Measurements from ENCODE around the gene SULF2.
"Not testable (repeated sequence)": the region's sequence is repeated elsewhere in the genome, so short reads cannot be mapped to it uniquely, and the experiment has no call there.

The SULF2 gene

DNA sequence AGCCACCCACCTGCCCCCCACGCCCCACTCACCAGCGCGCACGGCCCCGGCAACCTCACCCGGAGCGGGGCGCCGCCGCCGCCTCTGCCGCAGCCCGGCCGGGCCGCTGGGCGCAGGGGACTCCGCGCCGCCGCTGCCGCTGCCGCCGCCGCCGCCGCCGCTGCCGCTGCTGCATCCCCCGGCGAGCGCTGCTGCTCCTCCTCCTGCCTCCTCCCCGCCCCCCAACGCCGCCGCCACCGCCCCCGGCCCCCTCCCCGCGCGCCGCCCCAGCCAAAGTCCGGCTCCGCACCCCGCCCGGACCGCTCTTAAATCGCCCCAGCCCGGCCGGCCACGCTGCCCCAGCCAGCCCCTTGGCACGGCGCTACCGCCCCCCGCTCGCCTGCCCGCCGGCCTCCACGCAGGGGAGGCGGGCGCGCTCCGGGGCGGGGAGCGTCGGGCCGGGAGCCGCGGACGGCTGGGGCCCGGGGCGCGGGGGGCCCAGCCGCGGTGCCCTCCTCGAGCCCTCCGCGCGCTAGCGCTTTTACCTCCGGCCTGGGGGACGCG, at the start of gene SULF2:
SULF2 (minus strand) TSS at position 171 of the 543 bp plus-strand sequence. CDS start 28,118 bp downstream, outside the sequence.
- peak within 1 kb of the TSS; percentile 57; the same call in 1 of the 2 replicates for H3K4me3 ChIP-seq (ENCODE audit: low read length)
- no peak for TF ChIP-seq ZNF274 (IDR thresholded peaks at IDR 0.05; ENCODE audit: low read depth, low read length)

DNA sequence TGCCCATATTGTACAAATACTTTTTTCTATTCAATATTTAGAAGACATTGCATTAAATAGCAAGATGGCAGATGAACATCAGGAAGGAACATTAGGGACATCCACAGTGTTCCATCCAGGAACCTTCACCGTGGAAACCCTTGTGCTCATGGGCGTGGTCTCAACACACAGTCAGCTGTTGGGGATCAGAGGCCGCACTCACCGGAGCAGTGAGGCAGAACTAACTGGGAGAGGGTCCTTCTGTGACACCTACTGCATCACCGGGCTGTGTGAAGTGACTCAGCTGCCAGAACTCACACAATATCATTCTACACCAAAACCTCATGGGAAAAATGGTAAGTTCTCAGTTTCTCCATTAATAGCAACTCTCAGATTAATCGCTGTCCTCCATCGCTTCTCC, 46.4 kb upstream of the SULF2 start:
- not testable (repeated sequence) for H3K4me3 ChIP-seq (ENCODE audit: low read length)

DNA sequence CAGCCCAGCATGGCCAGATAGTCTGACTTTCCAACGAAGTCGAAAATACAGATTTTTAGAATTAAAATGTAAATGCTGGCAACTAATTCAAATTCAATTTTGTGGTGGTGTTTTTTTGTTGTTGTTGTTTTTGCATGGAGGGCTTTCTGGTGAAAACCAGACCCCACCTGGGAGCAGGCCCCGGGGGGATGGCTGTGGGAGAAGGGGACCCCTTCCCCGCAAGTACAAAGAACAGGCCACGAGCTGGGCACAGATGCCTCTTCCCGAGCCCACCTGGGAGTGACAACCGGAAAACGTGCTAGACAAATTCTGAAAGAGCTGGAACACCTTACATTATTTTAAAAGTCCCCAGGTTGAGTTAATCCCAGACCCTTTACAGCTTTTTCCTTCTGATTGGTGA, 41.4 kb upstream of the SULF2 start:
- not testable (repeated sequence) for H3K4me3 ChIP-seq (ENCODE audit: low read length)

DNA sequence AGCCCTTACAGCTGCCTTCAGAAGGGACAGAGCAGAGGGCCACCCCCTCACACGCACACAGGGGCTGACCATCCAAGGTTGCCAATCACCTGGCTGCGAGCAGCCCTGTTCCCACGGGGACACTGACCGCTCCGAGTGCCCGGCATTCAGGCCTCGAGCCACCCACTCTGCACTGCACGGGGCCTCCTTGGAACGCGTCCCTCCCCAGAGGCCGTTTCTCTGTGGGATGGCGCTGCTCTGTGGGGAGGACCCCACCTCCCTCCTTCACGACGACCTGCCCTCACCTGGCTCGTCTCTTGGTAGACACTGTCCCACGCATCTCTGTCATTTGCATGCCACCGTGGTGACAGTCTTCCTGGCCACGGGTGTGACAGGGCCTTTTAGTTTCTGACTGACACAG, 40.7 kb upstream of the SULF2 start:
- H3K4me3 ChIP-seq (ENCODE audit: low read length): not testable (repeated sequence)

DNA sequence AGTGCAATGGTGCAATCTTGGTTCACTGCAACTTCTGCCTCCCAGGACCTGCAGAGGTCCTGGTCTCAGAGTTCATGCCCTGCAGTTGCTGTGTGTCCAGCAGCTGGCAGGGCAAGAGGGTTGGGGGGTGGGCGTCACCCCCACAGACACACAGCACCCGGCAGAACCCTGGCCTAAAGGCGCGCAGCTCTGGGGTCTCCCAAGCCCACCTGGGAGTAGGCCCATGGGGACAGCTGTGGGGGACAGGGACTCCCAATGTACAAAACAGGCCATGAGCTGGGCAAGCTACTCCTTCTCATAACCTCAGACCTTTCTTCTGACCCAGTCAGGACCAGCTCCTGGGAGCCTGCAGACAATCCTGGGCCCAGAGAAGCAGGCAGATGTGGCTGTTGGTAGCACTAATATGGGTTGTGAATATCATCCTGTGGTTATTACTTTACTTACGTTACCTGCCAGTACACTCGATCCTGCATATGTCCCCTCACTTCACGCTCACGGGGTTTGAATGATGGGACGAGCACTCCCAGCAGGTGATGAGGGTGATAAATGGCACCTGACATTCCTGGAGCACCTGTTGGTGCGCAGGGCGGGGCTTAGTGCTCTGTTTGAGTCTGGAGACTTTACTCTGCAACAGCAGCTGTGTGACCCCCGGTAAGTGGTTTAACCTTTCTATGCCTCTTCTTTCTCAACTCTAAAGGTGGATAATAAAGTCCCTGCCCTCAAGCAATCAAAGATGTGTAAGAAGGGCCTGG, 39.9 kb upstream of the SULF2 start:
- no peak for TF ChIP-seq ZNF274 (IDR thresholded peaks at IDR 0.05; ENCODE audit: low read depth, low read length)
- no peak overlapping the region for H3K4me3 ChIP-seq (ENCODE audit: low read length)

DNA sequence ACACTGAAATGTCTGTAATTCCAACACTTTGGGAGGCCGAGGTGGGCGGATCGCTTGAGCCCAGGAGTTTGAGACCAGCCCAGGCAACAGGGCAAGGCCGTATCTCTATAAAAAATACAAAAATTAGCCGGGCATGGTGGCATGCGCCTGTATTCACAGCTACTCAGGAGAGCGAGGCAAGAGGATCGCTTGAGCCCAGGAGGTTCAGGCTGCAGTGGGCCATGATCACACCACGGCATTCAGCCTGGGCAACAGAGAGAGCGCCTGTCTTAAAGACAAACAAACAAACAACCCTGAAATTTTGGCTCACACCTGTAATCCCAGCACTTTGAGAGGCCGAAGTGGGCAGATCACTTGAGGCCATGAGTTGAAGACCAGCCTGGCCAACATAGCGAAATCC, 38.7 kb upstream of the SULF2 start:
- H3K4me3 ChIP-seq (ENCODE audit: low read length): not testable (repeated sequence)

DNA sequence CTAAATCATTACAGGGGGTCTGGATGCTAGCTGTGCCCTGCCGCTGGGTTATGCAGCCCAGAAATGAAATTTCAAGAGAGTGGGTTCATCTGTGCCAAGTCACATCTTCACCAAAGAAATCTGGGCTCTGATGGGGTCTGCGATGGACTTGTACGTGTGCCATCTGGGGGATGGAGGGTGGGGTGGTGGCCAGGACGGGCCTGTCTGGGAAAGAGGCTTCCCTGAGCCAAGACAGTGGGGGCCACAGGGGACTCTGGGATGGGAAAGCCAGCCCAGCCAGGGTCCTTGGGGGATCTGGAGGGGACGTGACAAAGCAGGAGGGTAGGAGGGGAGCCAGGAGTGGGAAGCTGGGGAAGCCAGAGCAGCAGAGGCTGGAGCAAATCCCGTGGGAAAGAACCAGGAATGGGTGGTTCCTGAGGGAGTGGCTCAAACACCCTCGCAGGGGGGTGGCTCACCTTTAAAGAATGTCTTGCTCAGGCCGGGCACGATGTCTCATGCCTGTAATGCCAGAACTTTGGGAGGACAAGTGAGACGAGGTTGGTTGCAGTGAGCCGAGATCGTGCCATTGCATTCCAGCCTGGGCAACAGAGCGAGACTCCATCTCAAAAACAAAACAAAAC, 36.3 kb upstream of the SULF2 start:
- H3K4me3 ChIP-seq (ENCODE audit: low read length): no peak overlapping the region
- no peak for TF ChIP-seq ZNF274 (IDR thresholded peaks at IDR 0.05; ENCODE audit: low read depth, low read length)

DNA sequence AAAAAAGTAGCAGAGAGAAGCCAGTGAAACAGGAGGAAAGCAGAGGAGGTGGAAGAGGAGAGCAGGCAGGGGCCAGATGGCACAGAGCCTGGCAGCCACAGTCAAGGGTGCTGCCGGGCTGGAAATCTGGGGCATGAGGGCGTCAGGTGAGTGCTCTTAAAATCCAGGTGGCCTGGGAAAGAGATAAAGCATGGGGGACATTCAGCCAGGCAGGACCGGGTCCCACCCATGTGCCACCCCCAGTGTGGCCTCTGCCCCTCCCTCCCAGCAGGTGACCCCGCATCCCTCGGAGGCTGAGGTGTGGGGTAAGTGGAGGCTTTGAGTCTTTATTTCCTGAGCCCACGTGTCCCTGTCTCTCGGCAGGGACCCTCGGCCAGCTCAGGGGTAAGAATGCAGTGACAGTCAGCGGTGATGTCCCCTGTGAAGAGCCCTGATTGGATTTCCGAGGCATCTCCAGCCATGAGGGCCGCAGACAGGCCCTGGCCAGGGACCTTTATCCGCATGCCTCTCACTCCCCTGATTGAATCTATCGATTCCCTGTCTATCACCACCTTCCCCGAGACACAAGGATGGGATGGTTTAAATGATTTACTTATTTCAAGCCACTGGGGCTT, 33.8 kb upstream of the SULF2 start:
- H3K4me3 ChIP-seq (ENCODE audit: low read length): no peak overlapping the region
- TF ChIP-seq ZNF274 (IDR thresholded peaks at IDR 0.05; ENCODE audit: low read depth, low read length): no peak

DNA sequence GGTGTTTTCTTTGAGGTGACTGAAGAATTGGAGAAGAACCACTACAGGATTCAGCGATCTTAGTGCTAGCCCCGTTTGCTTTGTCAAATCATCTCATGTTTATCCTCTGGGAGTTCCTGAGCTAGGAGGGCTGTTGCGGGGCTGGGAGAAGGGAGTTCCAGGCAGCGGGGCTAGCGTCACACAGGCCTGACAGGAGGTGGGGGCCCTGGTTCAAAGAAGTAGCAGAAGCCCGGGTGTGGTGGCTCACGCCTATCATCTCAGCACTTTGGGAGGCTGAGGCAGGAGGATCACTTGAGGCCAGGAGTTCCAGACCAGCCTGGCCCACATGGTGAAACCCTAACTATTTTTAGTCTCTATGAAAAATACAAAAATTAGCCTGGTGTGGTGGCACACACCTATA, 33.2 kb upstream of the SULF2 start:
- TF ChIP-seq ZNF274 (IDR thresholded peaks at IDR 0.05; ENCODE audit: low read depth, low read length): no peak
- H3K4me3 ChIP-seq (ENCODE audit: low read length): no peak overlapping the region

DNA sequence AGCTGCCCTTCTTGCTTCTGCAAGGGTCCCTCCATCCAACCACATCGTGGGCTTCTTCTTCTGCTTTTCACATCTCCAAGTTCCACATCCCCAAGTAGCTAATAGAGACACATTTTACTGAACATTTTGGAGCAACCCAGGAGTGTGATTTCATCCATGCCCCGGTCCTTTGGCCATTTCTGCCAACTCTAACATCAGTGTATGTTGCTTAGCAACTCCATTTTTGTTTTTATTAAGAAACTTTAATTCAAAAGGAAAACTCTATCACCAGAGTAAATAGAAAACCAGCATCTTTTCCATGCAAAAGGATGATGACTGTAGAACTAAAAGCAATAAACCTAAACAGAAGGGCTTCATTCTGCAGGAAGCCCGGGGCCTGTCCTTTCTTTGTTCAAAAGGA, 32.7 kb upstream of the SULF2 start:
- no peak overlapping the region for H3K4me3 ChIP-seq (ENCODE audit: low read length)
- TF ChIP-seq ZNF274 (IDR thresholded peaks at IDR 0.05; ENCODE audit: low read depth, low read length): no peak

DNA sequence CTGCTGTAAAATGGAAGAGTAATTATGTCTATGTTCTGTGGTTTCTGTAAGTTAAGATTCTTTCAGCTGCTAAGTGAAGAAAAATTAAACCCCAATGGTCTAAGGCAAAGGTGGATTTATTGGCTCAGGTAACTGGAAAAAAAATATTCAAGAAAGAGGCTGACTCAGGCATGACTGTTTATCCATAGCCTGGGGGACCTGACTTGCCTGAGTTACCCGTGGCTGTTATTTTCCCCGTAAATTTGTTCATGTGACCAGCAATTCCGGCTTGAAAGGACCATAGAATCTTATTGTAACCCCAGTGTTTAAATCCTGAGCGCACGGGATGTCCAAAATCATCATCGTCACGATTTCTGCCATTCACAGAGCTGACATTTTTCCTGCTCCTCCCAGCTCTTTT, 32.3 kb upstream of the SULF2 start:
- H3K4me3 ChIP-seq (ENCODE audit: low read length): no peak overlapping the region
- TF ChIP-seq ZNF274 (IDR thresholded peaks at IDR 0.05; ENCODE audit: low read depth, low read length): no peak

DNA sequence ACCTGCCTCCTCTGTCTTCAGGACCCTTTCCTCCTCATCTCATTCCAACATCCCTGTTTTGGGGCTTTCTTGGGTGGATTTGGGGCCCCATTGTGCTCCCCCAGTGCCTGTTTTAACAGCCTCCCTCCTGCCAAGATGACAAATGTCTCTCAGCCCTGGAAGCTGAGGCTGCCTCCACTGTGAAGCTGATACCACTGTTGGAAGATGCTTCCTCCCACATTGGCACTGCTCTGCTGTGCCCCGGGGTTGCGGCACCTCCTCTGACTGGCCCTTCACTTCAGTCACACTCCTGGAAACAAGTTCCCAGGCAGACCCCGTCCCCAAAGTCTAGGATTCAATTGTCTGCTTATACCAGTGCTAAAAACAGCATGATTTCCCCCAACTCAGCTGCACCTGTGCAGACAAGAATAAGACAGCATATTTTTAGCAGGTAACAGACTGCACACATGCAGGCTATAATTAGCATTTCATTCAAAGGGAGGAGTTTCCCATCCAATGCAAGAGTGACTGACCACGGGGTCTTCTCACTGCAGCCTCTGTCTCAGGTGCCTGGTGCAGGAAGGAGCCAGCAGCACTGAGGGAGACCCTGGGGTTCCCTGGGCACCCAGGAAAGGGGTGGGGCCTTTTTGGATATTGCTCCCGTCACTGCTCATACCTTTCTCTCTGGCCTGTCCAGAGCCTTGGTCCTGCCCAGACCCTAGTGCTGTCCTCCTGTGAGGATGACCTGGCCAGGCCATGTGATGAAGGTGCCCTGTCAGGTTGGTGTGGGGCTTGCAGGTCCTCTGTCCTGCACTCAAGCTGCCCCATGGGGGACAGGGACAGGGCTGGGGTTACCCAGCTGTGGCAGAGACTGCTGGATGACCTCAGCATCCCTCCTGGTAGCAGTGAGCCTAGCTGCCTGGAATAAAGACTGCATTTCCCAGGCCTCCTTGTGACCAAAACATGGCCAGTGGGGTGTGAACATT, 31.5 kb upstream of the SULF2 start:
- no peak overlapping the region for H3K4me3 ChIP-seq (ENCODE audit: low read length)
- TF ChIP-seq ZNF274 (IDR thresholded peaks at IDR 0.05; ENCODE audit: low read depth, low read length): no peak

DNA sequence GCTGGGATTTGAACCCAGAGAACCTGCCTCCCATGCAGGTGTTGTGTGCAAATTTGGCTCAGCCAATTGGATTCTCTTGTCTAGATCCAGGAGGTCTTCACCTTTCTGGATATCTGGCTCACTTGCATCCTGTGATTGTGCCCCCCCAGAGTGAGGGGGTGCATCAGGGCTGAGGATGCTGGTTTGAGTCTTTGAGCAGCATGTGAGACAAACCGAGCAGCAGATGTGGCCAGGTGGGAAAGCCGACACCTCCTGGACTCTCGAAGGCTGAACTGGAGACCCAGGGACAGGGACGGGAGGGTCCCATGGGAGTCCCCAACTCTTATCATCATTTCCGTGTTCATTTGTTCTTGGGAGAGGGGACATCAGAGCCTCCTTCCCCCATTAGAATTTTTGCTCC, 30.6 kb upstream of the SULF2 start:
- H3K4me3 ChIP-seq (ENCODE audit: low read length): no peak overlapping the region
- TF ChIP-seq ZNF274 (IDR thresholded peaks at IDR 0.05; ENCODE audit: low read depth, low read length): no peak

DNA sequence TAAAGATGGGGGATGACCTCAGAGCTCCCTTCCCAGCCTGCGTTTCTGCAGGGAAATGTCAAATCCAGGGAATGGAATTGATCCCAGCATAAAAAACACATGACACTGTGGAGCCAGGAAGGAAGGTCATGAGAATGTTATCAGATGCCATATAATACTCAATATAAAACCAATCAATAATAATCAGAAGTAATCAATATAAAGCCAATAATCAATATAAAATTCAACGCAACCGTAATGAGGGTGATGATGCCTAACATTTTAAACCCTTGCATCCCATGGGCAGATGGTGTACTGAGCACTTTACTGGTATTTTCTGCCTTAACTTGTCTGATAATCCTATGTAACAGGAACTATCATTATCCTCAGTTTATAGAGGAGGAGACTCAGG, 30.1 kb upstream of the SULF2 start:
- no peak overlapping the region for H3K4me3 ChIP-seq (ENCODE audit: low read length)
- no peak for TF ChIP-seq ZNF274 (IDR thresholded peaks at IDR 0.05; ENCODE audit: low read depth, low read length)
